Left renal pelvis (tissue), 4 donors: ENCODE measurements around the gene OTUD3. TPM values are rescaled to one million over a fixed set of nuclear protein-coding genes. Genes with fewer than 3 reads are reported as not detected.
"Not testable (repeated sequence)": the region's sequence is repeated elsewhere in the genome, so short reads cannot be mapped to it uniquely, and the experiment has no call there.

Source experiments
- DNase-seq, 4 donors: peaks; one replicate each; pipeline ENCODE4 v3.0.0-alpha.2; 2013; ENCODE audit warnings: low read depth in 4 of 4, low spot score in 3 of 4
- polyA plus RNA-seq, 4 donors: library from polyadenylated mRNA; unstranded; fragments of 120-200 nt; gene quantifications; one replicate each; pipeline ENCODE4 v1.2.1, GENCODE V29; 2013; ENCODE audit not compliant: insufficient read length in 4 of 4

Gene OTUD3
- polyA plus RNA-seq, 4 donors, result 17.0 to 30.7 (median 21.3) TPM

GRCh38 chr1:19909392-19909791 lies 27.2 kb downstream of the OTUD3 start:
- no peak for DNase-seq

- no peak for DNase-seq
Observed at GRCh38 chr1:19909971-19910370, 27.8 kb downstream of the OTUD3 start.

GRCh38 chr1:19910650-19911049 lies 28.5 kb downstream of the OTUD3 start:
- DNase-seq, result no peak

- peak; percentile 33 to 76 (median 70) for DNase-seq
Observed at GRCh38 chr1:19918057-19918456, 35.9 kb downstream of the OTUD3 start.

DNA sequence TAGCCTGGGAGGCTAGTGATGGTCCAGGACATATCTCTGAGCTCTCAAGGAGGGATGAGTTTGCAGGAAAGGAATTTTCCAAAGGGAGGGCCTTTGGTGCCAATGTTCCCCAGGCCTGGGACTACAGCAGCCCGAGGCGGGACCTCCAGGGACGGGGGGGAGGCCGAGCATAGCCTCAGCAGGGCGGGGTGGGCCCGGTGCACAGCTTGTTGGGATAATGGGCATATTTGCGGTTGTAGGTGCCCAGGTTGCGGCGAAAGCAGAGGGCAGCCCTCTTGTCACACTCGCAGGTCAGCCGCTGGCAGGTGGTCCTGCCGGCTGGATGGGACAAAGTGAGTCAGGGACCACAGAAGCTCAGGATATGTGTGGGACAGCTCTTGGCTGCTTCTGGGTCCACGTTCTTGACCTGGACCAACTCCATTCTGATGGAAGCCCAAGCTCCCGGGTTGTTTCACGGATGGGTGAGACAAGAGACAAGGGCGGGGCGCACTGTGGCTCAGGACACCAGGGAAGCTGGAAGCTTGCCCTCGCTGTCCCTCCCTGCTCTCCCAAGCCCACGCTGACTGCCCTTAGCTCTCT lies 38.0 kb downstream of the OTUD3 start:
- DNase-seq, result no peak

GRCh38 chr1:19921310-19921709 lies 39.1 kb downstream of the OTUD3 start:
- no peak for DNase-seq

GRCh38 chr1:19922015-19922688 lies 40.0 kb downstream of the OTUD3 start:
- no peak for DNase-seq

DNA sequence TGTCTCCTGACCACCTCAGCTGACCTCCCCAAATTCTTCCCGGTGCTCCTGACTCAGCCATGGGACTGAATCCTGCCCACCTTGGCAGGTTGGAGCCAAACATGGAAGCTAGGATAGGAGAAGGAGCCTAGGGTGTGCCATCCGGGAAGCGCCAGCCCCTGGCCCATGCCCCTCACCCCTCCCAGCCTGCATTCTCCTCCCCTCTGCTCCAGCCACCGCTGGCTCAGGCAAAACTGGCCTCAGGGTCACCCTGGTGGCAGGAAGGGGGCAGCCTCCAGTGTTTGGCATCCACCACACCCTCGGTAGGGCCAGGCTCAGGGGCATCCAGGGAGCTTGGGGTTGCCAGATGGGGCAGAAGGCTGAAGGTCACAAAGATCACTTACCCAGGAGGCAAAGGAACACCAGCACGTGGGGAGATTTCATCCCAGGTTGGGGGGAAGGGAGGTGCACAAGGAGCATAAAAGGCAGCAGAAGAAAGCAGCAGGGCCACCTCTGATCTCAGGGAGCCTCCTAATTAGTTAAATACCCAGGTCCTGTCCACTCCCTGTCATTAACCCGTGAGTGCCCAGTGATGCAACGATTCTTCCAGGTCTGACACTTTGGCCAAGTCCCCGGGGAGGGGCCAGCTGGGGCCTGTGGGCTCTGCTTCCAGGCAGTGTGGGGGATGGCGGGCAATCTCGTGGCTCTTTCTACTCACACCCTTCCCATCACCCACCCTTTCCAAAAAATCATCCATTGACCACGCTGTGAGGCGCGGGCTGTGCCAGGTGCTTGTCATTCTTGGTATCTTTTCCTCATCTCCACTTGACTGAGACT lies 41.1 kb downstream of the OTUD3 start, which contains the start of gene PLA2G2E:
Gene PLA2G2E (minus strand): TSS at position 481 of the 816 bp plus-strand sequence. CDS start 58 bp downstream, at position 423.
- no peak for DNase-seq

DNA sequence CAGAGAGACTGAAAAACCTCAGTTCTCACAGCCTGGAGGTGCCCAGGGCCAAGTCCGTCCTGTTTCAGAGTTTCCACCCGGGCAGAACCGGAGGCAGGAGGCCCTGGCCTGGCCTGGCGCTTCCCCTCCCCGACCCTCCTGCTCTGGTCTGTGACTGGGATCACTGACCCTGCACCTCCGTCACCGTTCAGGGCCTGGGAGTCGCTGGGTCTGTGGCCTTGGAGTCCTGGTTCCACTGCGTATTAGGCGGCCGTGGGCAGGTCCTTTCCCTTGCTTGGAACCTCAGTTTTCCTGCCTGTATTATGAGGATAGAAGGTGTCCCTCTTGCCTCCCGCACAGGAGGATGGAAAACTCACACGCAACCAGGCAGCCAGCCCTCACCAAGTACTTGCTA lies 41.8 kb downstream of the OTUD3 start:
- no peak for DNase-seq

GRCh38 chr1:19925342-19926070 lies 43.3 kb downstream of the OTUD3 start:
- no peak for DNase-seq

DNA sequence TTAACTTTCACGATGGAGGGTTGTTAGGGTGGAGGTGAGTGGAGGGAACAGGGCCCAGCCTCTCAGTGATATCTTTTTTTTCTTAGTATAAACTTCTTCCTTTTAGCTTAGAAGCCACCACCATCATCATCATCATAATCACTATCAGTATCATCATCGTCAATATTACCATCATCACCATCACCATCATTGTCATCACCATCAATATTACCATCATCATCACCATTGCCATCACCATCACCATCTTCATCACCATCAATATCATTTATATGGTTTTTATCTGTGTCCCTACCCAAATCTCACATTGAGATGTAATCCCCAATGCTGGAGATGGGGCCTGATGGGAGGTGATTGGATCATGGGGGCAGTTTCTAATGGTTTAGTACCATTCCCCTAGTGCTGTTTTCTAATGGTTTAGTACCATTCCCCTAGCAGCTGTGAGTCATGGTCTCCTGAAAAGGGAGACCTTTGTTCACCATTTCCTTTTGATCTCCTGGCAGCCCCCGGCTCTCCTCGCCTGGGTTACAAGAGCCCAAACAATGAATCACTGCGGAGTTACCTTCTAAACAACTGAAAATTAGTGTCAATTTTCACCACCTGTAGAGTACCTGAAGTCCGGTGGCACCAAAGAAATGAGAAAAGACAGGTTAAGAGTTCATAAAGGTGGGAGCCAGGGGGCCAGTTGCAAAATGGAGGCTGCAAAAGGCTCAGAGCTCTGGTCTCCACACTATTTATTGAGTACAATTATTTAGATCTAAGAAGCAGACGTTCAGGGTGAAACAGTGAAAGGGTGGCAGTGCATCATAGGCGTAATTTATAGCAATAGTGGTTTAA lies 44.3 kb downstream of the OTUD3 start:
- DNase-seq, result no peak

DNA sequence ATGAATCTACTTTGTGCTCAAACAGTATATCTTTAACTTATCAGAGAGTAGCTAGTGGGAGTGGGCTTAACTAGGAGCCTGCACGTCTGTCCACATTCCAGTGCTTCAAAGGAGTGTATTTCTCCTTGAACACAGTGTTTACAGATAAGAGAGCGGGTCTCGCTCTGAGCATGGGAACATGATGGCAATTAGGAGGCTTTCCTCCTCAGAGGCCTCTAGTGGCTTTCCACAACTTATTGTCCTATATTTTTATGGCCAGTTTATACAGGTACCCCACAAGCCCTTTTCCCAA lies 44.9 kb downstream of the OTUD3 start:
- not testable (repeated sequence) for DNase-seq

- no peak for DNase-seq
Observed at GRCh38 chr1:19932866-19933265, 50.7 kb downstream of the OTUD3 start.

DNA sequence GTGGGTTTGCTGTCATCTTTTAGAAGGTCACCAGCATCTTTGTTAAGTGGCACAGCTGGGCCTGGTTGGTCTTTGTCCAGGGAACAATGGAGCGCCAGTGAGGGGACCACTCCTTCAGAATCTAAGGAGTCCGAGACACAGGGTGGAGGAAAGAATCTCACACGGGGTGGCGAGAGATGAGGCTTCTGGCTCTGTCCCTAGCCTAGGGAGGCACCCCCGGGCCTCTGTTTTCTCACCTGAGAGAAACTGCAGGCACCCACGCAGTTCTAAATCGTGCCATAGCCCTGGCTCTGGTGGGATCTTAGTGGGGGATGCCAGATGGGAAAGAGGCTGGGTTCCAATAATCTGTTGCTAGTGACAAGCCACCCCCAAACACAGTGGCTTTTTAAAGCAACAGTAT lies 52.1 kb downstream of the OTUD3 start:
- DNase-seq, result no peak

DNA sequence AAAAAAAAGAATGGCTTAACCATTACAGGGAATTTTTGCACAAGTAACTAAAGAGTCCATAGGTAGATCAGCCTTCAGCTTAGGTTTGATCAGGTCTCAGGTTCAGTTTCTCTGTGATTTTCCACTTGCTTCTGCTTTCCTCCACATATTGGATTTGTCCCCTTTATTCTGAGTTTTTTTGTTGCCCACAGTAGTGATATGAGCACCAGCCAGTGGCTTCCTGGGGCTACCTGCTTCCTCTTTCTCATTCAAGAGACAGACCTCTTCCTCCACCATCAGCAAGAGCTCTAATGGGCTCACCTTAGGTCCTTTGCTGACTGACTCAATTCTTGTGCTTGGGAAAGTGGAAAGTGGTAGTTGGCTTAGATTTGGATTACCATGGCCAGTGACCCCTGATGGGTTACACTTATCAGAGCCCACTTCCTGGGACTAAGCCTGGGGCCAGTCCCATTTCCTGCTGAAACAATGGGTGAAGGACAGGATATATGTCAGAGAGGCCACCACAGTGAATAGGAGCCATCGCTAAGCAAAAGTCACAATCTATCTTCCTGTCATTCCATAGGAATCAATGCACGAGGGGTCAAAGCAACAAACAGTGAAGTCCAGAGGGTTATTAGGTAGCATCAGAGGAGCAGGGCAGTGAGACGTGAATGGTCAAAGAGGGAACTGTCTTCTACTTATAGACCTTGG lies 54.0 kb downstream of the OTUD3 start:
- DNase-seq, result no peak

DNA sequence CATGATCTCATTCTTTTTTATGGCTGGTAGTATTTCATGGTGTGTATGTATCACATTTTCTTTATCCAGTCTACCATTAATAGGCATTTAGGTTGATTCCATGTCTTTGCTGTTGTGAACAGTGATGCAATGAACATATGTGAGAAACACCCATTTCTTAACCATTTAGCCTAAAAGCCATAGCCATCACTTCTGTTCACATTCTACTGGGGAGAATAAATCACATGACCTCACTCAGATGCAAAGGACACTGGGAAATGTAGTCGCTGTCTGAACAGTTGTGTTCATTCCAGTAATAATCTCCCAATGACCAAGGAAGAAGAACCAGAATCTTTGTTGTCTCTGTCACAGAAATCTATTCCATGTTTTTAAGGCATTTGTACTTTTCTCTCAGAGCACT lies 56.3 kb downstream of the OTUD3 start:
- DNase-seq, result no peak

DNA sequence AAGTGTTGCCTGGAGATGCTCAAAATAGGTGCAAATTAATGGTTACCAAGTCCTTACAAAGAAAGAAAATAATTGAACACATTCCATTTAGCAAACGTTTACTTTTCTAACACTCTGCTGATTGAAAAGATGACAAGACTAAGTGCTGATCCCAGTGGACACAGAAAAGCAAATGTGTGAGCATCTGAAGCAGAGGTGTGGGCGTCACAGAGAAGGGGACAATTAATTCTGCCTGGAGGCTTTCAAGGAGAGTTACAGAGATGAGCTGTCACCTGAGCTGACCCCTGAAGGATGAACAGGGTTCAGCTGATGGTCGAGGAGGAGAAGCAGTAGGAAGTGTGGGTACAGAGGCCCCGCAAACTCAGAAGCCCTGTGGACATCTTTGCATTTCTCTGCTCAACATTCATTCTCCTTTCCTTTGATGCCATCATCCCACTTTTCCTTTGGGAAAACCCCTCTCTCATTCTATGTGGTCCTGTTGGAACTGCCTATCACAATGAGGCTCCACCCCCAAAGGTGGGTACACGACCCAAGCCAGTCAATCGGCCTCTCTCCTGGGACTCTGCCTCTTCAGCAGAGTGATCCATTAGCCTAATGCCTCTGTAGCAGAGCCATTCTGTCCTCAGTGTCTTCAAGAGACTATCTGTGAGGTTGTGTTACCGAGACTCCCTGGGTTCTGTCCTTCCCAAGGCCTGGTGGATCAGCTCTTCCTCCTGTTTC lies 58.5 kb downstream of the OTUD3 start:
- no peak for DNase-seq

GRCh38 chr1:19941206-19941568 lies 59.0 kb downstream of the OTUD3 start:
- no peak for DNase-seq

GRCh38 chr1:19942088-19942487 lies 59.9 kb downstream of the OTUD3 start:
- DNase-seq, result no peak
